HepG2 (cell line): ENCODE results near the gene CLASRP.

Source experiments
- ARHGAP35 ChIP-seq: sonication (generic); formaldehyde crosslinking; IDR thresholded peaks from 2 replicates; pipeline ENCODE4 v1.9.0; 2022; ENCODE audit warnings: mild to moderate bottlenecking, inconsistent platforms, moderate library complexity, missing genetic modification reagents, borderline replicate concordance
- CC2D1A ChIP-seq: sonication (generic); formaldehyde crosslinking; IDR thresholded peaks from 2 replicates; pipeline ENCODE4 v1.8.1; 2023; ENCODE audit warnings: mild to moderate bottlenecking, missing genetic modification reagents
- CTCF ChIP-seq: sonication (generic); formaldehyde crosslinking; IDR thresholded peaks from 2 replicates; pipeline ENCODE4 v1.5.0; 2020; ENCODE audit warnings: mild to moderate bottlenecking, missing genetic modification reagents, moderate library complexity
- EZH2 ChIP-seq: conservative IDR thresholded peaks from 2 replicates; pipeline ENCODE4 v1.6.1; 2012; ENCODE audit warnings: mild to moderate bottlenecking, low read depth, low read length, moderate library complexity
- HDAC2 ChIP-seq: sonication (generic); formaldehyde crosslinking; IDR thresholded peaks from 2 replicates; pipeline ENCODE4 v1.4.0; 2020; ENCODE audit warnings: missing genetic modification reagents
- HNF1A ChIP-seq, 2 experiments: sonication (generic) in 1 of 2; formaldehyde crosslinking in 1 of 2; IDR thresholded peaks; 2 replicates each; pipeline versions ENCODE4 v1.4.0 to v1.6.1; 2016 to 2020; ENCODE audit warnings: borderline replicate concordance in 1 of 2, low read depth in 1 of 2, mild to moderate bottlenecking in 1 of 2, missing genetic modification reagents in 1 of 2
- HNRNPK ChIP-seq: fragments of 200-400 bp; formaldehyde crosslinking; IDR thresholded peaks from 2 replicates; pipeline ENCODE4 v1.6.1; 2018; ENCODE audit warnings: low read length, low read depth, moderate library complexity, mild to moderate bottlenecking; ENCODE audit not compliant: poor library complexity, severe bottlenecking
- TCF7L2 ChIP-seq: IDR thresholded peaks from 2 replicates; pipeline ENCODE4 v1.6.1; 2011; ENCODE audit warnings: mild to moderate bottlenecking, low read depth, low read length, moderate library complexity
- ZNF30 ChIP-seq: sonication (generic); formaldehyde crosslinking; IDR thresholded peaks from 2 replicates; pipeline ENCODE4 v1.5.0; 2020; ENCODE audit warnings: mild to moderate bottlenecking, missing genetic modification reagents
- ZNF329 ChIP-seq: sonication (generic); formaldehyde crosslinking; IDR thresholded peaks from 2 replicates; pipeline ENCODE4 v1.9.0; 2021; ENCODE audit warnings: low read depth, mild to moderate bottlenecking, missing genetic modification reagents
- ZNF512B ChIP-seq: sonication (generic); formaldehyde crosslinking; IDR thresholded peaks from 2 replicates; pipeline ENCODE4 v1.5.1; 2020; ENCODE audit warnings: missing genetic modification reagents, mild to moderate bottlenecking, borderline replicate concordance

GRCh38 chr19:45079911-45080370, 41.1 kb downstream of the CLASRP start:
- TF ChIP-seq ARHGAP35 (CRISPR knock-in tag) (no peak), CTCF (CRISPR knock-in tag) (no peak), HNF1A (IDR thresholded peaks at IDR 0.05; ENCODE audit: low read depth) (no peak), HNF1A (CRISPR knock-in tag; IDR thresholded peaks at IDR 0.05; ENCODE audit: borderline replicate concordance) (no peak), TCF7L2 (no peak), ZNF329 (CRISPR knock-in tag) (no peak), HNRNPK (no peak), EZH2 (no peak), CC2D1A (no peak), ZNF30 (CRISPR knock-in tag) (no peak), HDAC2 (no peak), ZNF512B (CRISPR knock-in tag) (no peak)
